Effector memory CD8-positive, alpha-beta T cell (primary cell): ENCODE data around the gene SLC40A1.

Experiments
- ATAC-seq: fragments of 150-1000 bp; cut with Tn5 transposase; replicated peaks from 2 replicates; pipeline ENCODE4 v1.10.0; 2021; ENCODE audit warnings: mild to moderate bottlenecking, moderate library complexity
- DNase-seq, 3 experiments: peaks; one replicate each; pipeline ENCODE4 v3.0.0; 2021
- H3K27ac Mint-ChIP-seq, 2 donors: one replicate each; pipeline ENCODE4 v1.8.0; 2022; ENCODE audit warnings: mild to moderate bottlenecking in 2 of 2, mixed read lengths in 2 of 2, moderate library complexity in 2 of 2
- H3K27me3 Mint-ChIP-seq, 2 donors: one replicate each; pipeline ENCODE4 v1.8.0; 2022; ENCODE audit warnings: mixed read lengths in 2 of 2
- H3K36me3 Mint-ChIP-seq: one replicate; pipeline ENCODE4 v1.8.0; 2022; ENCODE audit warnings: mild to moderate bottlenecking, moderate library complexity, mixed read lengths; ENCODE audit not compliant: insufficient read depth
- H3K4me1 Mint-ChIP-seq, 2 donors: one replicate each; pipeline ENCODE4 v1.8.0; 2022; ENCODE audit warnings: low read depth in 2 of 2, mixed read lengths in 2 of 2
- H3K4me3 Mint-ChIP-seq, 2 donors: one replicate each; pipeline ENCODE4 v1.8.0; 2022; ENCODE audit warnings: mild to moderate bottlenecking in 2 of 2, mixed read lengths in 2 of 2, moderate library complexity in 2 of 2
- H3K9me3 Mint-ChIP-seq, 2 donors: one replicate each; pipeline ENCODE4 v1.8.0; 2022; ENCODE audit warnings: mixed read lengths in 2 of 2

Gene SLC40A1

GRCh38 chr2:189517847-189518535, 62.6 kb downstream of the SLC40A1 start:
- ATAC-seq (no peak), DNase-seq (no peak)
- Mint-ChIP-seq H3K36me3 (no peaks in the 10 kb centered on the region), H3K27me3 (peaks cover 18 to 33% of the 10 kb centered on the region in 2 donors), H3K9me3 (no peaks in the 10 kb centered on the region), H3K27ac (no peak overlapping the region), H3K4me1 (no peaks in the 10 kb centered on the region), H3K4me3 (no peak overlapping the region)

GRCh38 chr2:189516546-189516945, 64.0 kb downstream of the SLC40A1 start:
- H3K36me3 Mint-ChIP-seq = no peaks in the 10 kb centered on the region
- H3K27ac Mint-ChIP-seq = no peak overlapping the region
- no peaks in the 10 kb centered on the region for H3K9me3 Mint-ChIP-seq
- H3K4me3 Mint-ChIP-seq = no peak overlapping the region
- H3K4me1 Mint-ChIP-seq = no peaks in the 10 kb centered on the region
- ATAC-seq = no peak
- H3K27me3 Mint-ChIP-seq = peaks cover 10 to 30% of the 10 kb centered on the region in 2 donors
- DNase-seq = no peak

- Mint-ChIP-seq H3K4me3 (no peak overlapping the region), H3K9me3 (no peaks in the 10 kb centered on the region), H3K27ac (no peak overlapping the region), H3K36me3 (no peaks in the 10 kb centered on the region), H3K4me1 (no peaks in the 10 kb centered on the region), H3K27me3 (peaks cover 10 to 30% of the 10 kb centered on the region in 2 donors)
- DNase-seq (no peak), ATAC-seq (no peak)
Measured at GRCh38 chr2:189515264-189515663, 65.3 kb downstream of the SLC40A1 start.

- no peak for DNase-seq
- no peaks in the 10 kb centered on the region for H3K4me1 Mint-ChIP-seq
- peaks cover 0 to 3% of the 10 kb centered on the region in 2 donors for H3K9me3 Mint-ChIP-seq
- peaks cover 7 to 29% of the 10 kb centered on the region in 2 donors for H3K27me3 Mint-ChIP-seq
- no peak overlapping the region for H3K4me3 Mint-ChIP-seq
- H3K27ac Mint-ChIP-seq = no peak overlapping the region
- ATAC-seq = no peak
- H3K36me3 Mint-ChIP-seq = no peaks in the 10 kb centered on the region
Measured at GRCh38 chr2:189514104-189514503, 66.5 kb downstream of the SLC40A1 start.

- H3K4me3 Mint-ChIP-seq = no peak overlapping the region
- peaks cover 0 to 8% of the 10 kb centered on the region in 2 donors for H3K9me3 Mint-ChIP-seq
- H3K4me1 Mint-ChIP-seq = no peaks in the 10 kb centered on the region
- ATAC-seq (no peak), DNase-seq (no peak)
- peaks cover 11 to 33% of the 10 kb centered on the region in 2 donors for H3K27me3 Mint-ChIP-seq
- H3K27ac Mint-ChIP-seq = no peak overlapping the region
- no peaks in the 10 kb centered on the region for H3K36me3 Mint-ChIP-seq
Measured at GRCh38 chr2:189512879-189513278, 67.7 kb downstream of the SLC40A1 start.

- no peaks in the 10 kb centered on the region for H3K4me1 Mint-ChIP-seq
- no peak overlapping the region for H3K4me3 Mint-ChIP-seq
- no peak overlapping the region for H3K27ac Mint-ChIP-seq
- peaks cover 11 to 25% of the 10 kb centered on the region in 2 donors for H3K27me3 Mint-ChIP-seq
- peaks cover 0 to 8% of the 10 kb centered on the region in 2 donors for H3K9me3 Mint-ChIP-seq
- ATAC-seq = no peak
- DNase-seq = no peak
- no peaks in the 10 kb centered on the region for H3K36me3 Mint-ChIP-seq
Measured at GRCh38 chr2:189511960-189512319, 68.6 kb downstream of the SLC40A1 start.

- ATAC-seq (no peak), DNase-seq (no peak)
- H3K27me3 Mint-ChIP-seq = peaks cover 11 to 28% of the 10 kb centered on the region in 2 donors
- H3K9me3 Mint-ChIP-seq = peaks cover 0 to 8% of the 10 kb centered on the region in 2 donors
- no peaks in the 10 kb centered on the region for H3K36me3 Mint-ChIP-seq
- H3K4me1 Mint-ChIP-seq = no peaks in the 10 kb centered on the region
- H3K27ac Mint-ChIP-seq = no peak overlapping the region
- H3K4me3 Mint-ChIP-seq = no peak overlapping the region
Measured at GRCh38 chr2:189511210-189511959, 69.2 kb downstream of the SLC40A1 start.
